GM23338 (cell line): ENCODE results near the gene KEAP1. TPM values are rescaled to one million over a fixed set of nuclear protein-coding genes. Genes with fewer than 3 reads are reported as not detected.

Source experiments
- ATAC-seq: fragments of 200-7000 bp; cut with Tn5 transposase; 3 replicates; pipeline ENCODE4 v1.9.1; 2020
- DNase-seq: peaks from one replicate; pipeline ENCODE4 v3.0.0-alpha.2; 2015; ENCODE audit warnings: low spot score
- H2AFZ ChIP-seq: fragments of 200-600 bp; sonication (generic); 2 replicates; pipeline ENCODE4 v1.8.0; 2016; ENCODE audit warnings: antibody characterized with exemption, mild to moderate bottlenecking, moderate library complexity
- H3F3A ChIP-seq: fragments of 200-600 bp; sonication (generic); replicated peaks from 2 replicates; pipeline ENCODE4 v1.8.0; 2017; ENCODE audit warnings: antibody characterized with exemption, mixed run types, low read depth
- H3K27ac ChIP-seq: fragments of 200-600 bp; sonication (generic); 2 replicates; pipeline ENCODE4 v1.6.1; 2016; ENCODE audit warnings: low read depth
- H3K27me3 ChIP-seq: fragments of 200-600 bp; sonication (generic); 2 replicates; pipeline ENCODE4 v1.8.0; 2016; ENCODE audit warnings: mild to moderate bottlenecking, mixed run types, moderate library complexity; ENCODE audit not compliant: insufficient read depth
- H3K36me3 ChIP-seq: fragments of 200-600 bp; sonication (generic); 2 replicates; pipeline ENCODE4 v1.8.0; 2016; ENCODE audit warnings: mild to moderate bottlenecking; ENCODE audit not compliant: insufficient read depth
- H3K4me1 ChIP-seq: fragments of 200-600 bp; sonication (generic); 2 replicates; pipeline ENCODE4 v1.8.0; 2016; ENCODE audit warnings: mild to moderate bottlenecking, moderate library complexity; ENCODE audit not compliant: insufficient read depth
- H3K4me2 ChIP-seq: fragments of 200-600 bp; sonication (generic); 2 replicates; pipeline ENCODE4 v1.7.1; 2017; ENCODE audit warnings: mixed run types
- H3K4me3 ChIP-seq: fragments of 200-600 bp; sonication (generic); 2 replicates; pipeline ENCODE4 v1.6.1; 2016; ENCODE audit warnings: mixed run types
- H3K79me2 ChIP-seq: fragments of 200-600 bp; sonication (generic); replicated peaks from 2 replicates; pipeline ENCODE4 v1.8.0; 2017; ENCODE audit warnings: mild to moderate bottlenecking; ENCODE audit not compliant: insufficient read depth
- H3K9me2 ChIP-seq: fragments of 200-600 bp; sonication (generic); 2 replicates; pipeline ENCODE4 v1.8.0; 2017; ENCODE audit not compliant: insufficient read depth
- H4K20me1 ChIP-seq: fragments of 200-600 bp; sonication (generic); replicated peaks from 2 replicates; pipeline ENCODE4 v1.8.0; 2017; ENCODE audit warnings: mild to moderate bottlenecking; ENCODE audit not compliant: insufficient read depth
- H3K27ac Mint-ChIP-seq: 2 replicates; pipeline ENCODE4 v1.8.0; 2020; ENCODE audit warnings: inconsistent platforms, mild to moderate bottlenecking, moderate library complexity, mixed read lengths
- H3K27me3 Mint-ChIP-seq: 3 replicates; pipeline ENCODE4 v1.8.0; 2022; ENCODE audit warnings: low read depth, mild to moderate bottlenecking, moderate library complexity, mixed read lengths, inconsistent platforms; ENCODE audit not compliant: insufficient read depth, poor library complexity
- H3K36me3 Mint-ChIP-seq: 3 replicates; pipeline ENCODE4 v1.8.0; 2021; ENCODE audit warnings: low read depth, mild to moderate bottlenecking, inconsistent platforms, moderate library complexity, mixed read lengths
- H3K4me1 Mint-ChIP-seq: 3 replicates; pipeline ENCODE4 v1.8.0; 2020; ENCODE audit warnings: mild to moderate bottlenecking, inconsistent platforms, mixed read lengths
- H3K4me3 Mint-ChIP-seq: 3 replicates; pipeline ENCODE4 v1.8.0; 2021; ENCODE audit warnings: moderate library complexity, mild to moderate bottlenecking, inconsistent platforms, mixed read lengths
- H3K9me3 Mint-ChIP-seq: 3 replicates; pipeline ENCODE4 v1.8.0; 2020; ENCODE audit warnings: moderate library complexity, mild to moderate bottlenecking, inconsistent platforms, mixed read lengths
- CREB1 ChIP-seq: fragments of 250-450 bp; sonication (Bioruptor Pico); IDR thresholded peaks from 2 replicates; pipeline ENCODE4 v1.5.0; 2020; ENCODE audit warnings: low read depth, mild to moderate bottlenecking, moderate library complexity
- CTCF ChIP-seq, 2 experiments: fragments of 200-600 bp in 1 of 2; sonication (generic) in 1 of 2; conservative IDR thresholded peaks; 2 replicates each; pipeline versions ENCODE4 v1.5.1 to v1.6.1; 2016 to 2017; ENCODE audit warnings: antibody characterized with exemption in 2 of 2, low read depth in 2 of 2, mild to moderate bottlenecking in 2 of 2, moderate library complexity in 1 of 2
- ETS1 ChIP-seq: IDR thresholded peaks from 2 replicates; pipeline ENCODE4 v1.6.1; 2016; ENCODE audit warnings: antibody characterized with exemption
- EZH2 ChIP-seq: fragments of 200-600 bp; sonication (generic); IDR thresholded peaks from one replicate; pipeline ENCODE4 v1.8.0; 2017; ENCODE audit warnings: antibody characterized with exemption, mild to moderate bottlenecking, low read depth; ENCODE audit not compliant: unreplicated experiment
- EZH2phosphoT487 ChIP-seq: fragments of 200-600 bp; sonication (generic); IDR thresholded peaks from one replicate; pipeline ENCODE4 v1.8.1; 2018; ENCODE audit warnings: antibody characterized with exemption; ENCODE audit not compliant: unreplicated experiment
- JUNB ChIP-seq: IDR thresholded peaks from one replicate; pipeline ENCODE4 v1.6.1; 2016; ENCODE audit warnings: antibody characterized with exemption; ENCODE audit not compliant: unreplicated experiment
- NANOG ChIP-seq: IDR thresholded peaks from 2 replicates; pipeline ENCODE4 v1.6.1; 2016; ENCODE audit warnings: antibody characterized with exemption, borderline replicate concordance
- POLR2AphosphoS5 ChIP-seq: IDR thresholded peaks from 2 replicates; pipeline ENCODE4 v1.6.1; 2016; ENCODE audit warnings: antibody characterized with exemption, low read depth
- REST ChIP-seq: IDR thresholded peaks from one replicate; pipeline ENCODE4 v1.6.1; 2018; ENCODE audit warnings: antibody characterized with exemption; ENCODE audit not compliant: unreplicated experiment
- STAT1 ChIP-seq: IDR thresholded peaks from one replicate; pipeline ENCODE4 v1.6.1; 2016; ENCODE audit warnings: antibody characterized with exemption; ENCODE audit not compliant: unreplicated experiment
- ZNF114 ChIP-seq: fragments of 250-450 bp; sonication (Bioruptor Pico); IDR thresholded peaks from 2 replicates; pipeline ENCODE4 v1.5.0; 2020; ENCODE audit warnings: mild to moderate bottlenecking, moderate library complexity
- ZNF331 ChIP-seq: fragments of 250-450 bp; sonication (Bioruptor Pico); IDR thresholded peaks from 2 replicates; pipeline ENCODE4 v1.5.0; 2020; ENCODE audit warnings: low read depth, mild to moderate bottlenecking, moderate library complexity
- ZNF462 ChIP-seq: fragments of 250-450 bp; sonication (Bioruptor Pico); IDR thresholded peaks from 2 replicates; pipeline ENCODE4 v1.5.0; 2020; ENCODE audit warnings: mild to moderate bottlenecking, moderate library complexity
- polyA plus RNA-seq: library from polyadenylated mRNA; unstranded; fragments of >200 nt; fragmentation: Nextera tagmentation; extraction: Ambion mirVana; gene quantifications from 2 replicates; pipeline ENCODE4 v1.2.1, GENCODE V29; 2016
- total RNA-seq: library from RNA; depleted of rRNA; stranded (reverse); fragments of >200 nt; shearing (Covaris generic); gene quantifications from 2 replicates; pipeline ENCODE4 v1.2.3, GENCODE V29; 2014

KEAP1 gene
- total and polyA plus RNA-seq, 2 experiments from 2014 or later, result 57.8 to 77.5 TPM

DNA sequence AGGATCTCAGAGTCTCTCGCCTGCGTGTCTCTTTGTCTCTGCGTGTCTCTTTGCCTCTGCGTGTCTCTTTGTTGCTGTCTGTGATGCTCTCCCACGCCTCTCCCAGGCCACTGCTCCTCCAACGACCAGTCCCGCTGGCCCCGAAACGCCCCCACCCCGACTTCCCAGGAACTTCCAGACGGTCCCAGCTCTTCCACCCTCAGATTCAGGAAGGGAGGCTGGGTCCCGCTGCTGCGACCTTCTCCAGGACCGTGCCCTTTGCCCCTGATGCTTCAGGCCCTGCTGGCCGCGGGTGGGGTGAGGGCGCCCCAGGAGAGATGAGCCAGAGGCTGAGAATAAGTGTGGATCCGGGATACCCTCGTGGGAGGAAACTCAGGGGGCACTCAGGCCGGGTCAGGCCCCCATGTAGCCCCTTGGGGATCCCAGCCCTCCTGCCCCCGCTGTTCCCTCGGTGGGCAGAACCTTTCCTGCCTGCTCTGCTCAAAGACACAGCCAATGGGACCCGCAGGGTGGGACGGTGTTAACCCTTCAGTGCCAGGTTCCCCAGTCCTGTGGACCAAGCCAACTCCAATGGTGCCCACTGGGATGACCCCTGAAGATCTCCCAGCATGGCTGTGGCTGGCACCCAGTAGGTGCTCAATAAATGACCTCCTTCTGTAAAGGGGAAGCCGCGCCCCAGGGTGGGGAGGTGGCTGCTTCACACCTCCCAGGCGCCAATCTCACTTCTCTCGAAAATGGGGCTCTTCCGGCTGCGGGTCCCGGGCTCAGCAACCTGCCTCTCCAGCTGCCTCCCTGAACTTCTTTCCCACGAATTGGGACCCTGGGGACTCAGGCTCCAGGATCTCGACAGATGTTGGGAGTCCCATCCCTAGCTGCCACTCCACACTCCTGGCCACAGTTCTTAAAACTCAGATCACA, 15.5 kb upstream of the KEAP1 start:
- DNase-seq, result peak; percentile 40
- peak overlapping the region; percentile 65 for H3K4me3 Mint-ChIP-seq

More for the DNA sequence above, 15.5 kb upstream of the KEAP1 start:
- Mint-ChIP-seq H3K27me3 (peaks cover 53% of the 10 kb centered on the region), H3K36me3 (no peaks in the 10 kb centered on the region; the same call in 2 of the 3 replicates), H3K4me1 (peaks cover 25% of the 10 kb centered on the region), H3K9me3 (no peaks in the 10 kb centered on the region; the same call in 2 of the 3 replicates), H3K27ac (no peak overlapping the region)
- Histone ChIP-seq H3K4me3 (peak overlapping the region; percentile 78), H3K9me2 (no peaks in the 10 kb centered on the region), H4K20me1 (0 out of 2 replicates have a peak, but pooled peaks cover 5% of the 10 kb centered on the region), H3K4me1 (peaks cover 16% of the 10 kb centered on the region), H3F3A (peaks cover 13% of the 10 kb centered on the region; the same call in 1 of the 2 replicates), H3K36me3 (no peaks in the 10 kb centered on the region), H3K27me3 (peaks cover 67% of the 10 kb centered on the region), H3K79me2 (no peaks in the 10 kb centered on the region), H3K27ac (no peak overlapping the region), H2AFZ (peak overlapping the region; percentile 95), H3K4me2 (peak overlapping the region; percentile 95)
- peak; percentile 1; the same call in 1 of the 3 replicates for ATAC-seq
- TF ChIP-seq NANOG, result no peak
- TF ChIP-seq ZNF331 (CRISPR knock-in tag), result no peak
- TF ChIP-seq POLR2AphosphoS5, result no peak
- TF ChIP-seq ZNF462 (CRISPR knock-in tag), result no peak
- no peak for TF ChIP-seq EZH2
- no peak for TF ChIP-seq JUNB
- TF ChIP-seq ETS1, result no peak
- TF ChIP-seq ZNF114 (CRISPR knock-in tag), result no peak
- no peak for TF ChIP-seq REST
- no peak for TF ChIP-seq EZH2phosphoT487
- no peak for TF ChIP-seq CREB1 (CRISPR knock-in tag)
- TF ChIP-seq CTCF (conservative IDR thresholded peaks at IDR 0.05; ENCODE audit: low read depth in 2 of 2), result no peak
- TF ChIP-seq STAT1, result no peak
